Heart right ventricle (tissue), 16 donors: Measurements from ENCODE around the gene ANKRA2. TPM values are rescaled to one million over a fixed set of nuclear protein-coding genes. Genes with fewer than 3 reads are reported as not detected.

ENCODE experiments used
- ATAC-seq, 8 donors: fragments of 200-7000 bp; cut with Tn5 transposase; one replicate each; pipeline ENCODE4 v1.9.1; 2020; ENCODE audit warnings: mild to moderate bottlenecking in 8 of 8, moderate library complexity in 8 of 8, moderate number of reproducible peaks in 1 of 8
- DNase-seq, 2 donors: peaks; one replicate each; pipeline ENCODE4 v3.0.0-alpha.2; 2020
- H3K27ac ChIP-seq, 10 donors: fragments of 200-600 bp; sonication (generic) in 2 of 10; one replicate each; pipeline versions ENCODE4 v1.5.0 to v1.8.0; 2020 to 2022; ENCODE audit warnings: mild to moderate bottlenecking in 3 of 10
- H3K27me3 ChIP-seq, 7 donors: fragments of 200-600 bp; one replicate each; pipeline ENCODE4 v1.8.0; 2021 to 2022; ENCODE audit warnings: mild to moderate bottlenecking in 2 of 7
- H3K36me3 ChIP-seq, 9 donors: fragments of 200-600 bp; sonication (generic) in 1 of 9; one replicate each; pipeline versions ENCODE4 v1.5.0 to v1.8.0; 2020 to 2022; ENCODE audit warnings: mild to moderate bottlenecking in 2 of 9
- H3K4me1 ChIP-seq, 9 donors: fragments of 200-600 bp; sonication (generic) in 1 of 9; one replicate each; pipeline versions ENCODE4 v1.5.0 to v1.8.0; 2020 to 2022; ENCODE audit warnings: mild to moderate bottlenecking in 4 of 9
- H3K4me3 ChIP-seq, 10 donors: fragments of 200-600 bp; sonication (generic) in 2 of 10; one replicate each; pipeline versions ENCODE4 v1.5.0 to v1.8.0; 2020 to 2022; ENCODE audit warnings: mild to moderate bottlenecking in 7 of 10, moderate library complexity in 2 of 10
- H3K9me3 ChIP-seq, 11 donors: fragments of 200-600 bp in 10 of 11; sonication (generic) in 2 of 11; one replicate each; pipeline versions ENCODE4 v1.5.0 to v1.8.0; 2013 to 2022; ENCODE audit warnings: mild to moderate bottlenecking in 2 of 11, control low read depth in 1 of 11, moderate library complexity in 1 of 11
- WGBS, 2 donors: extraction: QIAGEN DNeasy Blood & Tissue Kit; methylation state at CpG; one replicate each; pipeline ENCODE4 v1.1.7; 2013; ENCODE audit warnings: inconsistent platforms in 1 of 2; 5-methylcytosine and 5-hydroxymethylcytosine counted together
- intact Hi-C, 10 donors: fragments of 100-400 bp; cut with DNase I; formaldehyde crosslinking; loops; one replicate each; pipeline versions ENCODE4 v1.11.1 to v1.14.2; 2022
- polyA plus RNA-seq, 2 donors: library from polyadenylated mRNA; stranded (reverse); fragments of 200-250 nt; gene quantifications; one replicate each; pipeline ENCODE4 v1.2.3, GENCODE V29; 2013
- total RNA-seq, 10 donors: library from RNA; stranded (reverse); fragmentation: NEBNext Ultra II Directional in 3 of 10; extraction: Animal tissue kit (Norgen Biotek cat#: 25700) in 3 of 10; gene quantifications; one replicate each; pipeline versions ENCODE4 v1.2.1 to v1.2.4, GENCODE V29; 2021 to 2023
- TF ChIP-seq, protein P1 (sequence below), 9 donors: fragments of 200-600 bp; sonication (generic) in 2 of 9; IDR thresholded peaks; one replicate each; pipeline versions ENCODE4 v1.5.0 to v1.8.0; 2021 to 2022; ENCODE audit warnings: antibody characterized with exemption in 9 of 9, mild to moderate bottlenecking in 5 of 9, moderate library complexity in 1 of 9
- donor health status: Arrhythmogenic right ventricular cardiomyopathy.
- donor health status: ischemic (EF 13 %, LVEDD 7.1; RV severe dilation, severe dysfunction).
- donor health status: healthy with polysubstance abuse.
- donor health status: DM: no; HTN: yes; CAD: no.
- donor health status: DM: no; HTN: no; CAD: no.
- donor health status: ischemic (EF 25% LVEDD 6.9; RV normal size, moderate dysfunction).
- donor health status: ischemic (EF 25% LVEDD 5.7; RV mildly dilated, moderate dysfunction).
- donor health status: healthy.
- donor health status: DM: yes; HTN: yes; CAD: no.
- donor health status: Ischemic cardiomyopathy.
- donor health status: ischemic (EF 35%, LVEDD 5.7; RV mildly dilated, moderate dysfunction).
- donor health status: nonischemic (EF 11% LVEDD 7.7; RV severe dilation, severe dysfunction).
- donor health status: DM: yes; HTN: yes; CAD: no.
- donor health status: PGD.
- donor health status: ischemic (EF 29% LVEDD 5.4; RV normal size, mild dysfunction).
- donor health status: nonischemic (EF 23%, LVEDD 6.1; RV moderate dilation, normal function).

Gene ANKRA2
- total and polyA plus RNA-seq, 12 donors, result 6.0 to 23.4 (median 12.0) TPM

- Histone ChIP-seq H3K4me1 (peaks cover 0 to 11% (median 0%) of the 10 kb centered on the region in 9 donors), H3K36me3 (no peaks in the 10 kb centered on the region), H3K27ac (no peak overlapping the region), H3K4me3 (no peak overlapping the region), H3K9me3 (peaks cover 0 to 4% (median 0%) of the 10 kb centered on the region in 11 donors), H3K27me3 (peaks cover 0 to 6% (median 0%) of the 10 kb centered on the region in 7 donors)
- TF ChIP-seq, protein P1, sequence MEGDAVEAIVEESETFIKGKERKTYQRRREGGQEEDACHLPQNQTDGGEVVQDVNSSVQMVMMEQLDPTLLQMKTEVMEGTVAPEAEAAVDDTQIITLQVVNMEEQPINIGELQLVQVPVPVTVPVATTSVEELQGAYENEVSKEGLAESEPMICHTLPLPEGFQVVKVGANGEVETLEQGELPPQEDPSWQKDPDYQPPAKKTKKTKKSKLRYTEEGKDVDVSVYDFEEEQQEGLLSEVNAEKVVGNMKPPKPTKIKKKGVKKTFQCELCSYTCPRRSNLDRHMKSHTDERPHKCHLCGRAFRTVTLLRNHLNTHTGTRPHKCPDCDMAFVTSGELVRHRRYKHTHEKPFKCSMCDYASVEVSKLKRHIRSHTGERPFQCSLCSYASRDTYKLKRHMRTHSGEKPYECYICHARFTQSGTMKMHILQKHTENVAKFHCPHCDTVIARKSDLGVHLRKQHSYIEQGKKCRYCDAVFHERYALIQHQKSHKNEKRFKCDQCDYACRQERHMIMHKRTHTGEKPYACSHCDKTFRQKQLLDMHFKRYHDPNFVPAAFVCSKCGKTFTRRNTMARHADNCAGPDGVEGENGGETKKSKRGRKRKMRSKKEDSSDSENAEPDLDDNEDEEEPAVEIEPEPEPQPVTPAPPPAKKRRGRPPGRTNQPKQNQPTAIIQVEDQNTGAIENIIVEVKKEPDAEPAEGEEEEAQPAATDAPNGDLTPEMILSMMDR (IDR thresholded peaks at IDR 0.05), result no peak
- no peak for DNase-seq
- intact Hi-C loops, result no loop called here
- ATAC-seq, result no peak
Measured at GRCh38 chr5:73607228-73607627, 41.8 kb upstream of the ANKRA2 start.

DNA sequence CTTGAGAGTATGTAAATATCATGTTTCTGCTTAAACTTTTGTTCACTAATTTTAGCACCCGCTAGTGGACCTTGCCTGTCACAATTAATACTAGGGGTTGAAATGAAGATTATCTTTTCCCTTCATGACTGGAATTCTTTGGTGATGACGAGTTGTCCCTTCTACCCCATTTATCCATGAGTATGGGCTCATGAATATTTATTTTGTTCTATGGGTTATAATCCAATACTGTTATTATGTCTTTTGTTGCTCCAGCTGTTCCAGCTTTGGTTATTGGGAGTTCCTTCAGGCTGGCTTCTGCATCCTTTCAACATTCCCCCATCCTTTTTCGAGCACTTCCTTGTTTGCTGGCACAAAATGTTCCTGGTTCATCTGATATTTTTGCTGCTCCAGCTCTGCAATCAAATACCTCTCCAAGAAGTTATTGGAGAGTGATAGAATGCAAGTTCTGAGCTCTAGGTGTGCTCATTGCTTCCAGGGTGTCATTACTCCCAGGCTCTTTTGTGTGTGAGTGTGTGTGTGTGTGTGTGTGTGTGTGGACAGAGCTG lies 40.8 kb upstream of the ANKRA2 start:
- no peak overlapping the region for H3K4me3 ChIP-seq
- H3K36me3 ChIP-seq, result no peaks in the 10 kb centered on the region
- DNase-seq (no peak), ATAC-seq (no peak)
- 46 to 55% methylated on average over 3 of the region's 3 CpGs for WGBS, 2 donors
- peaks cover 0 to 4% (median 0%) of the 10 kb centered on the region in 7 donors for H3K27me3 ChIP-seq
- TF ChIP-seq, protein P1 (IDR thresholded peaks at IDR 0.05), result no peak
- intact Hi-C loops, result no loop called here
- peaks cover 0 to 14% (median 3%) of the 10 kb centered on the region in 11 donors for H3K9me3 ChIP-seq
- H3K4me1 ChIP-seq, result peaks cover 0 to 11% (median 0%) of the 10 kb centered on the region in 9 donors
- no peak overlapping the region for H3K27ac ChIP-seq

DNA sequence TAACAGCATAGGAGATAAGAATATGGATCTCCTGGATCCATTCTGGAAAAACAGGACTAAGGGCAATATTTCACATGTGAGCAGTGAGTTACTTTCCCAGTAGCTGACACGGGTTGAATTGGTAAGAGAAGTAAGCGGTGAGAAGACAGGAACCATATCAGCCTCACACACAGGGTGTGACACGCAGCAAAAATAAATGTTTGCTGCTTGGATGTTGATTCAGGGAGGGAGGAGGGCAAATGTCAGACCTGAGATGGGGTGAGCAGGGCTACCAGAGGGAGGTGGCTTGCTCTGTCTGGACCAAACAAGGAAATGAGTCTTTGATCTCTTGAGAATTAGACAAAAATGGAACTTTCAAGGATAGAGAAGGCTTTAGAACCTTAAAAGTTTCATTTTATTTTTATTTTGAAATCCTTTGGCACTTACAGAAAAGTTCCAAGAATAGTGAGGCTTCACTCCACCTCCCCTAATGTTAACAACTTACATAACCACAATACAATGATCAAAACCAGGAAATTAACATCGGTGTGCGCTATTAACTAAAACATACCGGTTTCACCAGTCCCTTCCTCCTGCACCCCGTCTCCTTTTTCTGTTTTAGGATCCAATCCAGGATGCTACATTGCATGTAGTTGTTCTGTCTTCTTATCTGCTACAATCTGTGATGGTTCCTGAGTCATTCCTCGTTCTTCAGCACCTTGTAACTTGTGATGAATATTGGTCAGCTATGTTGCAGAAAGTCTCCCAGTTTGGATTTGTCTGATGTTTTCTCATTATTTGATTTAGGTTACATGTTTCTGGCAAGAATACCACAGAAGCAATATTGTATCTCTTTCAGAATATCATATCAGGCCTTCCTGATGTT lies 40.0 kb upstream of the ANKRA2 start:
- intact Hi-C loops, result no loop called here
- H3K27ac ChIP-seq, result peak overlapping the region in 1 of 10 donors; percentile 37
- WGBS, 2 donors, result 70 to 77% methylated on average over 8 of the region's 8 CpGs
- DNase-seq (no peak), ATAC-seq (peak in 1 of 8 donors; percentile 48)
- peaks cover 0 to 19% (median 9%) of the 10 kb centered on the region in 11 donors for H3K9me3 ChIP-seq
- no peak overlapping the region for H3K4me3 ChIP-seq
- H3K27me3 ChIP-seq, result no peaks in the 10 kb centered on the region
- no peaks in the 10 kb centered on the region for H3K36me3 ChIP-seq
- TF ChIP-seq, protein P1 (IDR thresholded peaks at IDR 0.05), result no peak
- peaks cover 0 to 11% (median 0%) of the 10 kb centered on the region in 9 donors for H3K4me1 ChIP-seq

DNA sequence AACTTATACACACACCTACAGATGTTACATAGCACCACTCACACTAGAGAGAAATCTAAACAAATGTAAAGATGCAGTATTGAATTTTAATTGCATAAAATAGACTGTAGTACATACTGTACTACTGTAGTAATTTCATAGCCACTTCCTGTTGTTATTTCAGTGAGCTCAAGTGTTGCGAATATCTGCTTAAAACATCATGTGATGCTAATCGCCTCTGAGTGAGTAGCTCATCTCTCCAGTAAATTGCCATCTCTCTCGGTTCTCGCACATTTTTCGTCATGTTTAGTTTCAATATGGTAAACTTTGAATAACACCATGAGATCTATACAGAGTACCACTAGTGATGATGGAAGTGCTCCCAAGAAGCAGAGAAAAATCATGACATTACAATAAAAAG lies 38.6 kb upstream of the ANKRA2 start:
- no peak for DNase-seq
- WGBS, 2 donors, result 87 to 90% methylated on average over 5 of the region's 5 CpGs
- TF ChIP-seq, protein P1 (IDR thresholded peaks at IDR 0.05), result no peak
- Histone ChIP-seq H3K27ac (no peak overlapping the region), H3K36me3 (no peaks in the 10 kb centered on the region), H3K4me1 (peaks cover 0 to 11% (median 0%) of the 10 kb centered on the region in 9 donors), H3K4me3 (no peak overlapping the region), H3K9me3 (peaks cover 0 to 19% (median 9%) of the 10 kb centered on the region in 11 donors), H3K27me3 (no peaks in the 10 kb centered on the region)
- ATAC-seq, result no peak
- intact Hi-C loops, result no loop called here
